HG03439 (cell line): ENCODE data around the gene UNC5C.

Source experiments
- ATAC-seq: cut with Tn5 transposase; IDR thresholded peaks from one replicate; pipeline ENCODE4 v1.9.1; 2021; ENCODE audit warnings: mild to moderate bottlenecking, moderate library complexity; ENCODE audit not compliant: unreplicated experiment

UNC5C gene

GRCh38 chr4:95231681-95232080 lies 317.1 kb downstream of the UNC5C start:
- no peak for ATAC-seq

GRCh38 chr4:95225849-95226248 lies 322.9 kb downstream of the UNC5C start:
- ATAC-seq, result no peak

GRCh38 chr4:95224402-95224801 lies 324.4 kb downstream of the UNC5C start:
- ATAC-seq, result no peak

GRCh38 chr4:95220205-95221175 lies 328.3 kb downstream of the UNC5C start:
- ATAC-seq, result no peak

GRCh38 chr4:95219109-95219508 lies 329.7 kb downstream of the UNC5C start:
- ATAC-seq, result no peak

GRCh38 chr4:95217197-95217596 lies 331.6 kb downstream of the UNC5C start:
- ATAC-seq, result no peak

- no peak for ATAC-seq
Measured at GRCh38 chr4:95216636-95217035, 332.1 kb downstream of the UNC5C start.

- ATAC-seq, result no peak
Measured at GRCh38 chr4:95215991-95216605, 332.7 kb downstream of the UNC5C start.

GRCh38 chr4:95215043-95215442 lies 333.7 kb downstream of the UNC5C start:
- ATAC-seq, result no peak

- ATAC-seq, result no peak
Measured at GRCh38 chr4:95214408-95214807, 334.4 kb downstream of the UNC5C start.

GRCh38 chr4:95213366-95213765 lies 335.4 kb downstream of the UNC5C start:
- no peak for ATAC-seq

- no peak for ATAC-seq
Measured at GRCh38 chr4:95212692-95213091, 336.1 kb downstream of the UNC5C start.

GRCh38 chr4:95209927-95210326 lies 338.8 kb downstream of the UNC5C start:
- ATAC-seq, result no peak

- no peak for ATAC-seq
Measured at GRCh38 chr4:95204873-95205272, 343.9 kb downstream of the UNC5C start.

- no peak for ATAC-seq
Measured at GRCh38 chr4:95204267-95204844, 344.4 kb downstream of the UNC5C start.

- no peak for ATAC-seq
Measured at GRCh38 chr4:95198961-95199360, 349.8 kb downstream of the UNC5C start.

- ATAC-seq, result no peak
Measured at GRCh38 chr4:95197353-95197752, 351.4 kb downstream of the UNC5C start.

GRCh38 chr4:95193391-95194224 lies 355.2 kb downstream of the UNC5C start:
- no peak for ATAC-seq

GRCh38 chr4:95191537-95191936 lies 357.2 kb downstream of the UNC5C start:
- no peak for ATAC-seq

GRCh38 chr4:95190751-95191436 lies 357.9 kb downstream of the UNC5C start:
- no peak for ATAC-seq
